Thoracic aorta (tissue), 2 donors: ENCODE results near the gene UGGT2. TPM values are rescaled to one million over a fixed set of nuclear protein-coding genes. Genes with fewer than 3 reads are reported as not detected.
"Not testable (repeated sequence)": the region's sequence is repeated elsewhere in the genome, so short reads cannot be mapped to it uniquely, and the experiment has no call there.

Source experiments
- ATAC-seq: fragments of 150-250 bp; one replicate; pipeline ENCODE4 v1.8.0; 2017; ENCODE audit warnings: low read depth; ENCODE audit not compliant: insufficient number of reproducible peaks, low FRiP score
- DNase-seq: peaks from one replicate; pipeline ENCODE4 v3.0.0-alpha.2; 2020; ENCODE audit warnings: low spot score
- H3K27ac ChIP-seq, 2 donors: fragments of 200-600 bp; sonication (generic); 1 replicate in 1 of 2; 2 replicates in 1 of 2; pipeline ENCODE4 v1.5.1; 2016; ENCODE audit warnings: mild to moderate bottlenecking in 2 of 2, moderate library complexity in 2 of 2
- H3K27me3 ChIP-seq: fragments of 200-600 bp; sonication (generic); replicated peaks from 2 replicates; pipeline ENCODE4 v1.6.0; 2016; ENCODE audit warnings: mild to moderate bottlenecking; ENCODE audit not compliant: insufficient read depth
- H3K36me3 ChIP-seq: fragments of 200-600 bp; sonication (generic); one replicate; pipeline ENCODE4 v1.5.1; 2016
- H3K4me1 ChIP-seq, 2 donors: fragments of 200-600 bp; sonication (generic); 1 replicate in 1 of 2; 2 replicates in 1 of 2; pipeline versions ENCODE4 v1.5.1 to v1.6.0; 2016; ENCODE audit warnings: low read depth in 2 of 2, mild to moderate bottlenecking in 1 of 2; ENCODE audit not compliant: control insufficient read depth in 1 of 2
- H3K4me3 ChIP-seq: fragments of 200-600 bp; sonication (generic); 2 replicates; pipeline ENCODE4 v1.5.1; 2016; ENCODE audit warnings: mild to moderate bottlenecking
- H3K9me3 ChIP-seq: fragments of 200-600 bp; sonication (generic); 2 replicates; pipeline ENCODE4 v1.5.1; 2016
- total RNA-seq, 2 donors: library from RNA; depleted of rRNA; stranded (reverse); fragments of >200 nt; gene quantifications; one replicate each; pipeline versions ENCODE4 v1.1.0 to v1.2.3, GENCODE V29; 2016
- TF ChIP-seq, protein P1 (sequence below): fragments of 200-600 bp; sonication (generic); IDR thresholded peaks from one replicate; pipeline ENCODE4 v1.5.1; 2019; ENCODE audit warnings: antibody characterized with exemption

Gene UGGT2
- total RNA-seq, 2 donors from 2014 or later = 80.8 to 116 TPM

DNA sequence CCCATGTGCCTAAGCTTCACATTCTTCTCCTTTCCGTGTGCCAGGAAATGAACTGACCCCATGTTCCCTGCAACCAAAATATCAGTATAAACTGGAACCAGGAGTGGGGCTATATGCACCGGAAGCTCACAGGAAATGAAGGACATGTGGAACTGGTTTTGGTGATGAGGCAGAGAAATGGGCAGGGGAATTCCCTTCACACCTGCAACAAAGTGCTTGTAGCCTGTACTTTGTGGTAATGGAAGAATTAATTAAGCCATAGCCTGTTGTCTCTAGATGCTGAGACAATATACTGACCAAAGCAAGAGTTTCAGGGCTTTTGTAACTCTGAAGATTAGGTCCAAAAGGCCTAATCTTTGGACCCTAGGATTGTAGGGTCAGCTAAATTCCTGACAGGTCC is 15.5 kb upstream of the UGGT2 start:
- H3K27ac ChIP-seq = no peak overlapping the region
- H3K4me3 ChIP-seq = no peak overlapping the region
- H3K27me3 ChIP-seq = no peaks in the 10 kb centered on the region
- H3K9me3 ChIP-seq = no peaks in the 10 kb centered on the region
- ATAC-seq (no peak), DNase-seq (no peak)
- no peaks in the 10 kb centered on the region for H3K4me1 ChIP-seq
- TF ChIP-seq, protein P1, sequence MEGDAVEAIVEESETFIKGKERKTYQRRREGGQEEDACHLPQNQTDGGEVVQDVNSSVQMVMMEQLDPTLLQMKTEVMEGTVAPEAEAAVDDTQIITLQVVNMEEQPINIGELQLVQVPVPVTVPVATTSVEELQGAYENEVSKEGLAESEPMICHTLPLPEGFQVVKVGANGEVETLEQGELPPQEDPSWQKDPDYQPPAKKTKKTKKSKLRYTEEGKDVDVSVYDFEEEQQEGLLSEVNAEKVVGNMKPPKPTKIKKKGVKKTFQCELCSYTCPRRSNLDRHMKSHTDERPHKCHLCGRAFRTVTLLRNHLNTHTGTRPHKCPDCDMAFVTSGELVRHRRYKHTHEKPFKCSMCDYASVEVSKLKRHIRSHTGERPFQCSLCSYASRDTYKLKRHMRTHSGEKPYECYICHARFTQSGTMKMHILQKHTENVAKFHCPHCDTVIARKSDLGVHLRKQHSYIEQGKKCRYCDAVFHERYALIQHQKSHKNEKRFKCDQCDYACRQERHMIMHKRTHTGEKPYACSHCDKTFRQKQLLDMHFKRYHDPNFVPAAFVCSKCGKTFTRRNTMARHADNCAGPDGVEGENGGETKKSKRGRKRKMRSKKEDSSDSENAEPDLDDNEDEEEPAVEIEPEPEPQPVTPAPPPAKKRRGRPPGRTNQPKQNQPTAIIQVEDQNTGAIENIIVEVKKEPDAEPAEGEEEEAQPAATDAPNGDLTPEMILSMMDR = no peak
- H3K36me3 ChIP-seq = no peaks in the 10 kb centered on the region

DNA sequence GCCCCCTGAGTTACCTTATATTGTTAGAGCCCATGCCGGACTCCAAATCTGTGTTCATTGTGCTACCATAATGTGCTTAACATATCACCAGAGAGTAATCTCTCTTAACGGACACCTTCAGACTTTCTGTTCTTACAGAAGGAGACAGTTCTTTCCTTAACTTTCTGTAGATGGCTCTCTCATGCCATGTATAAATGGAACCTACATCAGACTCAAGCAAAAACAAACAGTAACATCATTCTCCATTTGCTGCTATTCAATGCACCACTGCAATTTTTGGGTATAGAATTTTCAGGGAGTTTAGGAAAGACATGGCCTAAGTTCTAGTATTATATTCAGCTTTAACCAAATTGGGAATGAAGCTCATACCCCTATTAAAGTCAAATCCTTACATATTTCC is 12.6 kb upstream of the UGGT2 start:
- H3K36me3 ChIP-seq = no peaks in the 10 kb centered on the region
- H3K4me1 ChIP-seq = no peaks in the 10 kb centered on the region
- H3K4me3 ChIP-seq = no peak overlapping the region
- H3K27me3 ChIP-seq = no peaks in the 10 kb centered on the region
- ATAC-seq = no peak
- H3K27ac ChIP-seq = no peak overlapping the region
- TF ChIP-seq, protein P1 = no peak
- DNase-seq = no peak
- H3K9me3 ChIP-seq = no peaks in the 10 kb centered on the region

DNA sequence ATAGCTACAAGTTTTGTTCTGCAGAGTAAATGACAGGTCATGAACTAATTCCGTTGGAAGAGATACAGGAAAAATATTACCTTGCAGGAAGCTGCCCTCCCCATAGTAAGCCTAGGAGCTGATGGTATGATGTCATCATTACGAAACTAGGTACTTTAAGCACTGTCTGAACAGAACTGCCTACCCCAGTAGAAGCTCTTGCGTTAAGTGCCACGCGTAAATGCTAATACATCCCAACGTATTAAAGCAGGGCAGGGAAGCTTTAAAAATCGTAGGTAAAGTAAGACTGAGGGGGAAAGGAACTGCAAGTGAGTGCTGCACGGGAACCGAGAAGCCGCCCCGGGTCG is 572 bp downstream of the UGGT2 start:
- DNase-seq = no peak
- peak overlapping the region; percentile 83 to 85 for H3K27ac ChIP-seq
- H3K4me3 ChIP-seq = peak overlapping the region; percentile 82

DNA sequence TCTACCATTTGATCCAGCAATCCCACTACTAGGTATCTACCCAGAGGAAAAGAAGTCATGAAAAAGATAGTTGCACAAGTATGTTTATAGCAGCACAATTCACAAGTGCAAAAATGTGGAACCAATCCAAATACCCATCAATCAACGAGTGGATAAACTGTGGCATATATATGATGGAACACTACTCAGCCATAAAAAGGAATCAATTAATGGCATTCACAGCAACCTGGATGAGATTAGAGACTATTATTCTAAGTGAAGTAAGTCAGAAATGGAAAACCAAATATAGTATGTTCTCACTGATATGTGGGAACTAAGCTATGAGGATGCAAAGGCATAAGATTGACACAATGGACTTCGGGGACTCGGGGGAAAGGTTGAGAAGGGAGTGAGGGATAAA is 1.3 kb downstream of the UGGT2 start:
- H3K36me3 ChIP-seq, H3K9me3 ChIP-seq, H3K27ac ChIP-seq, ATAC-seq, H3K27me3 ChIP-seq, DNase-seq: not testable (repeated sequence)
- H3K4me1 ChIP-seq = peaks cover 3 to 13% of the 10 kb centered on the region in 2 donors
- H3K4me3 ChIP-seq = peak overlapping the region; percentile 82

More for the DNA sequence above, 572 bp downstream of the UGGT2 start:
- Histone ChIP-seq H3K4me1 (peaks cover 3 to 13% of the 10 kb centered on the region in 2 donors), H3K36me3 (no peaks in the 10 kb centered on the region), H3K27me3 (no peaks in the 10 kb centered on the region), H3K9me3 (no peaks in the 10 kb centered on the region)
- TF ChIP-seq, protein P1 = no peak
- peak; percentile 66 for ATAC-seq

DNA sequence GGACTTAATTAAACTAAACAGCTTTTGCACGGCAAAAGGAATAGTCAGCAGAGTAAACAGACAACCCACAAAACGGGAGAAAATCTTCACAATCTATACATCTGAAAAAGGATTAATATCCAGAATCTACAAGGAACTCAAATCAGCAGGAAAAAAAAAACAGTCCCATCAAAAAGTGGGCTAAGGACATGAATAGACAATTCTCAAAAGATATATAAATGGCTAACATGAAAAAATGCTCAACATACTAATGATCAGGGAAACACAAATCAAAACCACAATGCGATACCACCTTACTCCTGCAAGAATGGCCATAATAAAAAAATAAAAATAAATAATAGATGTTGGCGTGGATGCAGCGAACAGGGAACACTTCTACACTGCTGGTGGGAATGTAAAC is 1.7 kb downstream of the UGGT2 start:
- not testable (repeated sequence) for H3K9me3 ChIP-seq, H3K4me3 ChIP-seq, ATAC-seq, H3K36me3 ChIP-seq, H3K27ac ChIP-seq, DNase-seq, H3K27me3 ChIP-seq
- peaks cover 3 to 13% of the 10 kb centered on the region in 2 donors for H3K4me1 ChIP-seq

DNA sequence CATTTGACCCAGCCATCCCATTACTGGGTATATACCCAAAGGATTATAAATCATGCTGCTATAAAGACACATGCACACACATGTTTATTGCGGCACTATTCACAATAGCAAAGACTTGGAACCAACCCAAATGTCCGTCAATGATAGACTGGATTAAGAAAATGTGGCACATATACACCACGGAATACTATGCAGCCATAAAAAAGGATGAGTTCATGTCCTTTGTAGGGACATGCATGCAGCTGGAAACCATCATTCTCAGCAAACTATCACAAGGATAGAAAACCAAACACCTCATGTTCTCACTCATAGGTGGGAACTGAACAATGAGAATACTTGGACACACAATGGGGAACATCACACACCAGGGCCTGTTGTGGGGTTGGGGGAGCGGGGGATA is 2.2 kb downstream of the UGGT2 start:
- not testable (repeated sequence) for ATAC-seq, H3K4me3 ChIP-seq, DNase-seq, H3K36me3 ChIP-seq, H3K27ac ChIP-seq, H3K9me3 ChIP-seq, H3K27me3 ChIP-seq
- H3K4me1 ChIP-seq = peaks cover 3 to 13% of the 10 kb centered on the region in 2 donors

DNA sequence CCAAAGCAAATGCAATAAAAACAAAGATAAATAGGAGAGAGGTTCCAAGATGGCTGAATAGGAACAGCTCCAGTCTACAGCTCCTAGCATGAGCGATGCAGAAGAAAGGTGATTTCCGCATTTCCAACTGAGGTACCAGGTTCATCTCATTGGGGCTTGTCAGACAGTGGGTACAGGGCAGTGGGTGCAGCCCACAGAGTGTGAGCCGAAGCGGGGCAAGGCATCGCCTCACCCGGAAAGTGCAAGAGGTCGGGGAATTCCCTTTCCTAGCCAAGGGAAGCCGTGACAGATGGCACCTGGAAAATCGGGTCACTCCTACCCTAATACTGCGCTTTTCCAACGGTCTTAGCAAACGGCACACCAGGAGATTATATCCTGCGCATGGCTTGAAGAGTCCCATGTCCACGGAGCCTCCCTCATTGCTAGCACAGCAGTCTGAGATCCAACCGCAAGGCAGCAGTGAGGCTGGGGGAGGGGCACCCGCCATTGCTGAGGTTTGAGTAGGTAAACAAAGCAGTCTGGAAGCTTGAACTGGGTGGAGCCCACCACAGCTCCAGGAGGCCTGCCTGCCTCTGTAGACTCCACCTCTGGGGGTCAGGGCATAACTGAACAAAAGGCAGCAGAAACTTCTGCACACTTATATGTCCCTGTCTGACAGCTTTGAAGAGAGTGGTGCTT is 6.6 kb downstream of the UGGT2 start:
- ATAC-seq, DNase-seq: not testable (repeated sequence)

More for the DNA sequence above, 6.6 kb downstream of the UGGT2 start:
- not testable (repeated sequence) for H3K4me1 ChIP-seq, H3K4me3 ChIP-seq, H3K36me3 ChIP-seq, H3K9me3 ChIP-seq, H3K27me3 ChIP-seq, H3K27ac ChIP-seq
